ENCODE data around the gene IFNG-AS1.

The IFNG-AS1 gene

GRCh38 chr12:67996347-67996746, 7.1 kb downstream of the IFNG-AS1 start:
- no peak for DNase-seq

GRCh38 chr12:67998379-67998778, 9.1 kb downstream of the IFNG-AS1 start:
- no peak for DNase-seq

DNA sequence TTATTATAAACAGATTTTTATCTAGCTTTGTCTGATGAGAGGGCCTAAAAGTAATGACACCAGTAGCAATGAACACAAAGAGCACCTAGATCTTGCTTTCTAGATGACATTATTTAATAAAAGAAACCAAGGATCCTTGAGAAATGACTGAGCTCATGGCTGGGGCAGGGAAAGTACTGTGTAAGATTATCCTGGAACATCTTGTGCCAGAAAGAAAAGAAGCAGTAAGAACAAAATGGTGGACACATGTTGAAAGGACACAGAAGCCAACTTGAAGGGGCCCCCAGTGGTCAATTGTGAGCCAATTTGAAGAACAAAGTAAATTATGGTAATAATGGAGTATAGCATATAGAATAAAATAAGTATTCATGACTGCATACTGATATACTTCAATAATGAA, 10.0 kb downstream of the IFNG-AS1 start:
- no peak for DNase-seq

DNA sequence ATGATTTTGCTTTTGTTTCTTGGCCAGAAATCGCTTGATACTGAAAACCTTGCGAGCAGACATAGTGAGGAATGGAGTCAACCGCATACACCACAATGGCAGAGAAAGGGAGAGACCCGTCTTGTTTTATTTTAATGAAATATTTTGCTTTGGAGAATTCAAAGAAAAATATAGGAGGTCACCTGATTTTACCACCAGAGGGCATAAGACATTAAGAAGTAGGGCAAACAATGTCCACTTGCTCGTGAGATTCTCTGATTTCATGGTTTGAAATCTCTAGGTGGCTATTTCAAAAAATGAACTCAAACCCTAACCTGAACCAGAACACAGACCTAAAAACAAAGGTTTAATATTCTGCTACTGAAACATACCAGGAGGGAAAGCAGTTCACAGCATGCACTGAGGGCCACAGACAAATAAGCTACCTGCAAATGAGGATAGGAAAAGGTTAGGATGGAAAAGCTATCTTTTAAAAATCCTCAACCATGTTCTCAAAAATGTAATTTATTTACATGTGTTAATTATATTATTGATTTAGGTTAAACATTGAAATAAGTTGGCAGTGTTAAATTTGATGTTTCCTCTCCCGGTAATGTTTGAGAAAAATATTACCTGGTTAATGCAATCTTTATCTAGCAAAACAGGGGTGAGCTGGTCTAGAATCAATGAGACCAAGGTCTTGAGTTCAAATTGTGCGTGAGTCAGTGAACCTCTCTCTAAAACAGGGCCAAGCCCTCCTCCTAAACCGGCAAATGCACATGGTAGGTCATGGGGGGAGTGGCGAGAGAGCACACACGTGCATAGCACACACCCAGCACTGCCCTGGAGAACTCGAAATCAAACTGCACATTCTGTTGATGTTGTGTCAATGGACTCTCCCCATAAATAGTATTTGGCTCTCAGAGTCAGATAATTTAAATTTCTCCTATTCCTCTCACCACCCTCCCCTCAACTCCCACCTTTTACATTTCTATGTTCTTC, 12.5 kb downstream of the IFNG-AS1 start:
- peak in 1 of 2 experiments; percentile 6 for DNase-seq

GRCh38 chr12:68003777-68004176, 14.5 kb downstream of the IFNG-AS1 start:
- DNase-seq: no peak

DNA sequence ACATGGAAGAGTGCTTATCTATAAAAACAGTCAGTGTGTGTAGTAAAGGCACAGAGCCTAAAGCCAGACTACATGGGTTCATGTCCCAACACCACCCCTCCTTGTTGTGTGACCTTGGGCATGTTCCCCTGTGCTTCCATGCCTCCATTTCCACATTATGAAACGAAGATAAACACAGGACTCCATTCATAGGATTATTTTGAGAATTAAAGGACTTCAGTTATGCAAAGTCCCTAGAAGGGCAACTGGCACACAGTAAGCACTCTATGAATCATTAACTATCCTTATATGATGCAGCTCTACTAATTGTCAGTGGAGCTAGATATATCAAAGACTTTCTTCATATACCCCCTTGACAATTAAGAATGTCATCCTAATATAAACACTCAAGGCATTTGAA, 17.8 kb downstream of the IFNG-AS1 start:
- DNase-seq: no peak

DNA sequence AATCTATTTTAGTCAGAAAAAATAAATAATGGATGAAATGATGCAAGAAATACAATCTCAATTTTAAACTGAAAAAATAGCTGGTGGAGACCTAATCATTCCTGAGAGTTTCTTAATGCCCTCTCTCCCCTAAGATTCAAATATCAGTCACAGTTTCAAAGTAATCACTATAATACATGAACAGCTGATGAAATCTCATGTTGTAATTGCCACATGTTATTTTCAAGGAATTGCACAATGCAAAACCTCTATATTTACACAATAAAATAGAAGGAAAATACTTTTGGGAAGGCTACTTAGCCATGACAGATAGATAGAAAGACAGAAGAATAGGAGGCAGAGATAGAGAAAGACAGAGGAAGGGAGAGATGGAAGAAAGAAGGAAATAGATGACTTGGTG, 18.2 kb downstream of the IFNG-AS1 start:
- DNase-seq: no peak

DNA sequence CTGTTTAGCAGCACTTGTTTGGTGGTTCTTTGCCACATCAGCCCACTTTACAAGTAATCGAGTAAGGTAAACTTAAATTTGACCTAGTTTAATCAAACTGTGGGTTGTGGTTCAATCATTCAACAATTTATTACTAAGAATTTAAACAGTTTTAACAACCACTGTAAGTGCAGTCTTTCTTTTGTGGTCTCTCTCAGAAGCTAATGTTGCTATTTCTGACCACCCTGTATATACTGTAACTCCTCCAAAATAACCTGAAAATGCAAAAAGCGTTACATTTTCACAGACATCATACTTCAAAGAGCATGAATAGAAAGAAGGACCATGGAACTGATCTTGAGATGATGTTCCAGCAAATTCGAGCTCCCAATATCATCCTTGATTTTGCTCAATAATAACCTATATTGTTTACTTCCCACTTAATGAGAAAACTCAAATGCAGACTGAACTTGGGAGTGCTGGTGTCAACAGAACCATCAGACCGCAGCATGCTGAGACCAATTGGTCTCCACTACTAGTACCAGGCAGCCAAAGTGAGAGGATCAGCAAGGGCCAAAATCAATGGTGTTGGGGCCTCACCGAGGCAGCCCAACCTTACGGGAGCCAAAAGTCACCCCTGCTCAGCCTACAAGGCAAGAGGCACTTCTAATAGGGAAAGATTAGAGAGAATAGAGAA, 22.1 kb downstream of the IFNG-AS1 start:
- DNase-seq: no peak

DNA sequence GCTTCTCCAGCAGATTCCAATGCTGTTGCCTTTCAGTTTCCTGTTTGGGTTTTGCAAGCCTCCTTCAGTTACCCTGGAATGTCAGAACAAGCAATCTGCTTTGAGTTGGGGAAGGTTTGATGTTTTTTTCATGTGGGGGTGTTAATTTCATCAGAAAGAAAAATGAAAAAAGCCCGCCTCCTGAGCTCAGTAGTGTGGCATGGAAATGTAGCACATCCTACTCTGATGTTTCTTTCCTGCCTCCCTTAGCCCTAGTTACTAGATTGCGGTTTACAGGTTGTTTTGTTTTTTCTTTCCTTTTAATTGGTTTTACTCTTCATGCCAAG, 22.6 kb downstream of the IFNG-AS1 start:
- no peak for DNase-seq

GRCh38 chr12:68012712-68013111, 23.5 kb downstream of the IFNG-AS1 start:
- no peak for DNase-seq

- no peak for DNase-seq
Observed at GRCh38 chr12:68013181-68013580, 23.9 kb downstream of the IFNG-AS1 start.

- DNase-seq: no peak
Observed at GRCh38 chr12:68016136-68016535, 26.9 kb downstream of the IFNG-AS1 start.

DNA sequence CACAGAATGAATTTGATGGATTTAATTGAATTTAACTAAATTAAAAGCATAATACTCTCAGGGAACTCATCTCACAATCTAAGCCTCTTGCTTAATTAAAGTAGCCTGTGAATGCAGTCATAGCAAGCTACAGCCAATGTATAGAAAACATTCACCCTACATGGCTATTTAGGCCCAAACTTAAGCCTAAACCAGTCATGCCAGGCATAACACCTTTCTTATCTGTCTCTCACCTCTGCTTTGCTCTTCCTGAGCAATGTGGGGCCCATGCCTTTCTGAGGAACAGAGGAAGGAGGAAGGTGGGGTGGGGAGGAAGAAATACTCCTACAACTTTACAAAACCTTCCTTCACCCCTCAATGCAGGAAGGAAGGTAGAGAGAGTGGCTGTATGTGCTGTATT, 29.1 kb downstream of the IFNG-AS1 start:
- DNase-seq: no peak

DNA sequence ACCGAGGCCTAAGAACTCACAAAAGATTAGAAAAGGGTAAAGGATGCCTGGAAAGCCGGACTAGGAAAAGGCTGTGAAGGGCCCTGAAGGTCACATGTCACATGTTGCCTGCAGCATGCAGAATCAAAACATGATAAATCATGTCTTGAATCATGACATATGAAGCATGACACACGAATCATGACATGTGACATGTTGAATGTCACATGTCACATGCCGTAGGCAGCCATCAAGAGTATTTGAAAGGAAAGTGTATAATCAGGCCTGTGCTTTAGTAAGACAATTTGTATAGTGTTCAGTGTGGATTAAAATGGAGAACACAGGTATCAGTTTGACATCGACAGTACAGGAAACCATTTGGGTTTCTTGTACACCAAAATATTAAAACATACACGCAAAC, 30.8 kb downstream of the IFNG-AS1 start:
- no peak for DNase-seq

DNA sequence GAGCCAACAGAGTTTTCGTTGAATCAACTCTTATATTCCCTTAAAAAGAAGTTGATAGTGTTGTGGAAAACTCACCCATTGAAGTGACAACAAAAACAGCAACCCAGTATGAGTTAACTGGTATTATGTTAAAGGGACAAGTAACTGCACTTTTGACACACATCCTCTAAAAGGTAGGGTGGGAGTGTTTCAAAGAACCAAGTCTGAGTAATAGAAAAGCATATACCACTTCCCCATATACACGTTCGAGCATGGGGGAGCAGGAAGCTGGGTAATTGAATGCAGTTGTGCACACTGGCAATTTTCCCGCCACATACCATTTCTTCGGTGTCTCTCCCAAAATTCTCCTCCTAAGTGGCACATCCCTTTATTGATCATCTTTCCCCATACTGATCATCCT, 31.5 kb downstream of the IFNG-AS1 start:
- no peak for DNase-seq

DNA sequence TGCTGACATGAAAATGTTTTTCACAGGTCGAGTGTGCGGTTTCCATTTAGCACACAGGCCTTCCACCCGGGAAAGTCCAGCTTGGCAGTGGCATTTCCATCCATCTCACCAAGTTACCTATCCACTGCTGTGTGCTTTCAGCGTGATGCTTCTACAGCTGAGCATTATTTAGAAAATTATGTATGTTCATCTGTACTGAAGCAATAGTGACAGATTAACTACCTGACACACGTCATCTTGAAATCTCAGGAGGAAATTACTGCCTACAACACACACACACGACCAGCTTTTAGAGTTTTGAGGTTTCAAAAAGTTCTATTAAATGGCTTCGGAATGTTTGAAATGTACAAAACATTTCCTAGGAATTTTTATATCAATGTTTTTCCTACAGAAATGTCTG, 39.4 kb downstream of the IFNG-AS1 start:
- no peak for DNase-seq

DNA sequence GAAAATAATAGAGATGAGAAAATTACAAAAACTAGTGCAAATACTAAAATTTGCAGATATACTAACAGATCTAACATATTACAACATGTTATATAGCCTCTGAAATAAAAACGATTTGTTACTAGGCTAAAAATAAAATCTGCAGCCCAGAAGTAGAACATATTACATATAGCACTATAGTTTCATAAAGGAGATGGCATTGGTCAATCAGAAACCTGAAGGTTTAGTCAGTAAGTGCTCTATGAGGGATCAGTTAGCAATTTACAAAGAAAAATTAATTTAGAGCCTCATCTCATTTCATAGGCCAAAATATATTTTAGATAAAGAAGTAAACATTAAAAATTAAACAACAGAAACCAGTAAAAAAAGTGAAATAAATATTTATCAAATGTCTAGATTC, 41.0 kb downstream of the IFNG-AS1 start:
- DNase-seq: no peak

DNA sequence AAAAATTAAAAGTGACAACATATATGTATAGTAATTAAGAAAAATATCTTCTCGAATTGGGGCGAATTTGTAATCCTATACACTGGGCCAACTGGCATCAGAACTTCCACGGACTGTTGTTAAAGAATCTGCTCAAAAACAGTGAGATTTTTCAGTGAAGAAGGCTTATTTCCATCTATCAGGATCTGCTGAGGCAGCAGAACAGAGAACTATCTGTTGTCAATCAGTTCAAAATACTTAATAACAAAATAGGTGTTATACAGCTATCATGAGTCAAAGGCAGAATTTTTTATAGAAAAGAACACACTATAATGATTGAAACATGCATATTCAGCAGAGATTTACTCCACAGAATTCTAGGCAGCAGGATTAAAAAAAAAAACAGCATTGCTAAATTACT, 41.9 kb downstream of the IFNG-AS1 start:
- no peak for DNase-seq

- no peak for DNase-seq
Observed at GRCh38 chr12:68031881-68032739, 42.9 kb downstream of the IFNG-AS1 start.

DNA sequence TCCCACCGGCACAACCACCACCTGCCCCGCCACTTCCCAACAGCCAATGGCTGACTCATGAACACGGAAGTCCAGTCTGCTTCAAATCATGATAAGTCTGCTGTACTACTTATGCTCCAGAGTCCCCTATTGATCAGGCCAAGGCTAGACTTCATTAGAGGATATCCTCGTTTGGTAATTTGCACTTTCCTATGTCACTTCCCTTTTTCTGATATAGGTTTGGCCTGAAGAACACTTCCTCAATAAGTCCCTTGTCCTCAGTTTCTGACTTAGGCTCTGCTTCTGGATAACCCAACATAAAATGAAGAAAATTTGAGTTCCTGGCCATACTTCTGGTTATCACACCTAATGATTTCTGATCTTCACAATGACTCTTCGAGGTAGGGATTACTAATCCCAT, 45.3 kb downstream of the IFNG-AS1 start:
- DNase-seq: no peak

GRCh38 chr12:68036642-68037041, 47.4 kb downstream of the IFNG-AS1 start:
- no peak for DNase-seq

DNA sequence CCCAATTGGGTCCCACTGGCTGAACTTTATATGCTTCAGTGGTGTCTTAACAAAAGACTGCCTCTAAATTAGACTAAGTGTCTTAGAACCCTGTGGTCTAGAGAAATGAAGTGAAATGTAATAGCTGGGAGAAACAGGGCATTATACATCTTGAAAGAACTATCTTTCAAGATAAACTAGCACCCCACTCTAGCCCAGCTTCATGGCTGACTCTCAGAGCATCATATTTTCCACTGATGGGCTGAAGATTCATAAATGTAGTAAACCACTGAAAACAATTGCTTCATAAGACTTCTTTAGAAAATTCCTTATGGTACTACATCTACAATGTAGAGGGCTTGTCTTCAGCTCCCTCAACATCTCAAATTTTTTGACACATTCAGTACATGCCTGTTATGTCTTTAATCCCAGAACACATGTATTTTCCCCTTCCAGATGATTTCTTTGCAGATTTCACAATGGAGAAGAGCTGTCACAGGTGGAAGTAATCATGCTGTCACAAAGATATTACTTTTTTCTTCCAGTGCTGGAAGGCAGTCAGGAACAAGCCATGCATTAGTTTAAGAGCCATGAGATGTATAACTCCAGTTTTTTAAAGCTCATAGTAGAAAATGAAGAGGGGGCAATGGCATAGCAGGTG, 48.5 kb downstream of the IFNG-AS1 start:
- no peak for DNase-seq

GRCh38 chr12:68038650-68039049, 49.4 kb downstream of the IFNG-AS1 start:
- no peak for DNase-seq

Data from SHP77 (cell line).